ENCODE results near the gene PCNX1.

Gene PCNX1

DNA sequence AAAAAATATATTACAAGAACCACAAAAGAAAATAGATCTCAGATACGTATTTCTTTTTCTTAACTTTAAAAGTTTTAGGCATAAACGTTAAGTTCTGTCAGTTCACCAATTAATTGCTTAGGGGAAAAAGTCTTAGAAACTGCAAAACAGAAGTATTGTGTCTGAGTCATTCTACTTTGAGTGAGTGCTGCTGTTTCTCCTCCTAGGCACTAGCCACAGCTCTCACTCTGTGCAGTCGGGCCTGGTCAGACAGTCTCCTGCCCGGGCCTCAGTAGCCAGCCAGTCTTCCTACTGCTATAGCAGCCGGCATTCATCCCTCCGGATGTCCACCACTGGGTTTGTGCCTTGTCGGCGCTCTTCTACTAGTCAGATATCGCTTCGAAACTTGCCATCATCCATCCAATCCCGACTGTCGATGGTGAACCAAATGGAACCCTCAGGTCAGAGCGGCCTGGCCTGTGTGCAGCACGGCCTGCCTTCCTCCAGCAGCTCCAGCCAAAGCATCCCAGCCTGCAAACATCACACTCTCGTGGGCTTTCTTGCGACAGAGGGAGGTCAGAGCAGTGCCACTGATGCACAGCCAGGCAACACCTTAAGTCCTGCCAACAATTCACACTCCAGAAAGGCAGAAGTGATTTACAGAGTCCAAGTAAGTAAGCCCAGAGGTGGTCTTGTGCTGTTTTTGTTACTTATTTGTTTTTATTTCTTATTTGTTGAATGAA is 201.3 kb downstream of the PCNX1 start:
- H3K4me3 ChIP-seq (ENCODE audit: low read length, poor library complexity, severe bottlenecking) = no peak overlapping the region

GRCh38 chr14:71113376-71113775 is 206.1 kb downstream of the PCNX1 start:
- no peaks in the 10 kb centered on the region for H3K27me3 ChIP-seq (ENCODE audit: insufficient read depth, low read length, poor library complexity, severe bottlenecking)
- peaks cover 43% of the 10 kb centered on the region for H3K36me3 ChIP-seq (ENCODE audit: insufficient read depth, low read length)
- H3K4me2 ChIP-seq (ENCODE audit: low read depth, low read length, poor library complexity, severe bottlenecking) = no peak overlapping the region
- H3K4me3 ChIP-seq (ENCODE audit: low read length, poor library complexity, severe bottlenecking) = no peak overlapping the region
- no peak for TF ChIP-seq EZH2phosphoT487 (IDR thresholded peaks at IDR 0.05; ENCODE audit: borderline replicate concordance)
- TF ChIP-seq CTCF (conservative IDR thresholded peaks at IDR 0.05; ENCODE audit: low read length) = no peak
- H3K9ac ChIP-seq (ENCODE audit: low read depth, low read length, poor library complexity, severe bottlenecking) = no peak overlapping the region
- no peaks in the 10 kb centered on the region for H3K9me3 ChIP-seq (ENCODE audit: insufficient read depth, low read depth, low read length)
- no peaks in the 10 kb centered on the region for H3F3A ChIP-seq (ENCODE audit: low read depth)
- no peaks in the 10 kb centered on the region for H4K20me1 ChIP-seq (ENCODE audit: insufficient read depth, low read length, poor library complexity, severe bottlenecking)
- H3K9me2 ChIP-seq (replicated peaks; ENCODE audit: low read depth, low read length) = no peaks in the 10 kb centered on the region
- H2AFZ ChIP-seq (ENCODE audit: low read length) = no peak overlapping the region
- 0 out of 2 replicates have a peak, but pooled peaks cover 5% of the 10 kb centered on the region for H3K79me2 ChIP-seq (ENCODE audit: insufficient read depth, low read length)
- no peaks in the 10 kb centered on the region for H3K4me1 ChIP-seq (ENCODE audit: insufficient read depth, low read length, poor library complexity, severe bottlenecking)

More for the DNA sequence above, 201.3 kb downstream of the PCNX1 start:
- Histone ChIP-seq H3K27me3 (ENCODE audit: insufficient read depth, low read length, poor library complexity, severe bottlenecking) (no peaks in the 10 kb centered on the region), H2AFZ (ENCODE audit: low read length) (no peak overlapping the region), H3K36me3 (ENCODE audit: insufficient read depth, low read length) (peaks cover 54% of the 10 kb centered on the region), H4K20me1 (ENCODE audit: insufficient read depth, low read length, poor library complexity, severe bottlenecking) (no peaks in the 10 kb centered on the region), H3K79me2 (ENCODE audit: insufficient read depth, low read length) (no peaks in the 10 kb centered on the region), H3F3A (ENCODE audit: low read depth) (no peaks in the 10 kb centered on the region), H3K9me2 (replicated peaks; ENCODE audit: low read depth, low read length) (no peaks in the 10 kb centered on the region), H3K9me3 (ENCODE audit: insufficient read depth, low read depth, low read length) (no peaks in the 10 kb centered on the region), H3K4me1 (ENCODE audit: insufficient read depth, low read length, poor library complexity, severe bottlenecking) (no peaks in the 10 kb centered on the region), H3K9ac (ENCODE audit: low read depth, low read length, poor library complexity, severe bottlenecking) (no peak overlapping the region), H3K4me2 (ENCODE audit: low read depth, low read length, poor library complexity, severe bottlenecking) (no peak overlapping the region)
- TF ChIP-seq CTCF (conservative IDR thresholded peaks at IDR 0.05; ENCODE audit: low read length) (no peak), EZH2phosphoT487 (IDR thresholded peaks at IDR 0.05; ENCODE audit: borderline replicate concordance) (no peak)

- Histone ChIP-seq H3K36me3 (ENCODE audit: insufficient read depth, low read length) (peaks cover 31% of the 10 kb centered on the region), H3K9ac (ENCODE audit: low read depth, low read length, poor library complexity, severe bottlenecking) (no peak overlapping the region), H3K79me2 (ENCODE audit: insufficient read depth, low read length) (0 out of 2 replicates have a peak, but pooled peaks cover 5% of the 10 kb centered on the region), H3K4me2 (ENCODE audit: low read depth, low read length, poor library complexity, severe bottlenecking) (no peak overlapping the region), H3K27me3 (ENCODE audit: insufficient read depth, low read length, poor library complexity, severe bottlenecking) (no peaks in the 10 kb centered on the region), H3K9me2 (replicated peaks; ENCODE audit: low read depth, low read length) (no peaks in the 10 kb centered on the region), H3K4me1 (ENCODE audit: insufficient read depth, low read length, poor library complexity, severe bottlenecking) (no peaks in the 10 kb centered on the region), H3K9me3 (ENCODE audit: insufficient read depth, low read depth, low read length) (no peaks in the 10 kb centered on the region), H2AFZ (ENCODE audit: low read length) (no peak overlapping the region), H3F3A (ENCODE audit: low read depth) (no peaks in the 10 kb centered on the region), H3K4me3 (ENCODE audit: low read length, poor library complexity, severe bottlenecking) (no peak overlapping the region), H4K20me1 (ENCODE audit: insufficient read depth, low read length, poor library complexity, severe bottlenecking) (no peaks in the 10 kb centered on the region)
- TF ChIP-seq CTCF (conservative IDR thresholded peaks at IDR 0.05; ENCODE audit: low read length) (no peak), EZH2phosphoT487 (IDR thresholded peaks at IDR 0.05; ENCODE audit: borderline replicate concordance) (no peak)
Measured at GRCh38 chr14:71114565-71114964, 207.3 kb downstream of the PCNX1 start.

All from Loucy (cell line).